ENCODE measurements around the gene CHAF1B.
"Not testable (repeated sequence)": the region's sequence is repeated elsewhere in the genome, so short reads cannot be mapped to it uniquely, and the experiment has no call there.

DNA sequence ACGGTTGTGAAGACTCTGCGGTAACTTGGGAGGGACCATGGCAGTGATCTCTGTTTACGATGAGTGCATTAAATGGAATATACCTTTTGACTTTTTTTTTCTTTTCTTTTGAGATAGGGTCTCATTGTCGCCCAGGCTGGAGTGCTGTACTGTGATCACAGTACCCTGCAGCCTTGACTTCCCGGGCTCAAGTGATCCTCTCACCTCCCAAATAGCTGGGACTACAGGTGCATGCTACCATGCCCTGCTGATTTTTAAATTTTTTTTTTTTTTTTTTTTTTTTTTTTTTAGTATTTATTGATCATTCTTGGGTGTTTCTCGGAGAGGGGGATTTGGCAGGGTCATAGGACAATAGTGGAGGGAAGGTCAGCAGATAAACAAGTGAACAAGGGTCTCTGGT is 6.5 kb downstream of the CHAF1B start:
- TF ChIP-seq, protein P1, sequence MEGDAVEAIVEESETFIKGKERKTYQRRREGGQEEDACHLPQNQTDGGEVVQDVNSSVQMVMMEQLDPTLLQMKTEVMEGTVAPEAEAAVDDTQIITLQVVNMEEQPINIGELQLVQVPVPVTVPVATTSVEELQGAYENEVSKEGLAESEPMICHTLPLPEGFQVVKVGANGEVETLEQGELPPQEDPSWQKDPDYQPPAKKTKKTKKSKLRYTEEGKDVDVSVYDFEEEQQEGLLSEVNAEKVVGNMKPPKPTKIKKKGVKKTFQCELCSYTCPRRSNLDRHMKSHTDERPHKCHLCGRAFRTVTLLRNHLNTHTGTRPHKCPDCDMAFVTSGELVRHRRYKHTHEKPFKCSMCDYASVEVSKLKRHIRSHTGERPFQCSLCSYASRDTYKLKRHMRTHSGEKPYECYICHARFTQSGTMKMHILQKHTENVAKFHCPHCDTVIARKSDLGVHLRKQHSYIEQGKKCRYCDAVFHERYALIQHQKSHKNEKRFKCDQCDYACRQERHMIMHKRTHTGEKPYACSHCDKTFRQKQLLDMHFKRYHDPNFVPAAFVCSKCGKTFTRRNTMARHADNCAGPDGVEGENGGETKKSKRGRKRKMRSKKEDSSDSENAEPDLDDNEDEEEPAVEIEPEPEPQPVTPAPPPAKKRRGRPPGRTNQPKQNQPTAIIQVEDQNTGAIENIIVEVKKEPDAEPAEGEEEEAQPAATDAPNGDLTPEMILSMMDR (IDR thresholded peaks at IDR 0.05) = not testable (repeated sequence)
- not testable (repeated sequence) for TF ChIP-seq POLR2A (IDR thresholded peaks at IDR 0.05)

Data from transverse colon (tissue), 3 donors.